Breast epithelium (tissue), 3 donors: ENCODE data around the gene VEGFA.

Source experiments
- CTCF ChIP-seq, 3 donors: fragments of 450-650 bp; IDR thresholded peaks; one replicate each; pipeline ENCODE4 v1.5.1; 2016 to 2017; ENCODE audit warnings: antibody characterized with exemption in 3 of 3, mild to moderate bottlenecking in 3 of 3, moderate library complexity in 3 of 3
- POLR2AphosphoS5 ChIP-seq, 3 donors: sonication (generic); formaldehyde crosslinking; IDR thresholded peaks; one replicate each; pipeline ENCODE4 v1.6.1; 2017; ENCODE audit warnings: antibody characterized with exemption in 3 of 3

GRCh38 chr6:43793875-43794242, 23.8 kb downstream of the VEGFA start:
- TF ChIP-seq POLR2AphosphoS5 (IDR thresholded peaks at IDR 0.05) = no peak
- TF ChIP-seq CTCF (IDR thresholded peaks at IDR 0.05) = no peak
